HEK293 (cell line): ENCODE measurements around the gene PDIA4.

ENCODE experiments used
- CTCF ChIA-PET: fragments of 350-600 bp; formaldehyde crosslinking; extraction: SDS; loops from one replicate; lab custom pipeline; 2021; ENCODE audit warnings: antibody characterized with exemption; lab: Yijun Ruan, JAX
- POLR2A ChIA-PET: fragments of 300-600 bp; formaldehyde crosslinking; extraction: SDS; loops from one replicate; lab custom pipeline; 2020; ENCODE audit warnings: antibody characterized with exemption, inconsistent platforms; lab: Yijun Ruan, JAX
- H3K27ac ChIP-seq: fragments of 200-500 bp; sonication (Bioruptor generic); 2 replicates; pipeline ENCODE4 v1.5.1; 2014; ENCODE audit warnings: low read depth, low read length, control low read depth, inconsistent platforms; ENCODE audit errors: extremely low read depth
- H3K36me3 ChIP-seq, 2 experiments: fragments of 200-500 bp in 1 of 2; sonication (Bioruptor generic) in 1 of 2; 1 replicate in 1 of 2; 2 replicates in 1 of 2; pipeline ENCODE4 v1.5.1; 2014 to 2017; ENCODE audit warnings: inconsistent platforms in 2 of 2, low read length in 2 of 2; ENCODE audit not compliant: control insufficient read depth in 2 of 2, insufficient read depth in 1 of 2
- H3K4me1 ChIP-seq: fragments of 200-500 bp; sonication (Bioruptor generic); 2 replicates; pipeline ENCODE4 v1.5.1; 2014; ENCODE audit warnings: mild to moderate bottlenecking, low read length, inconsistent platforms; ENCODE audit not compliant: control insufficient read depth, insufficient read depth
- H3K4me3 ChIP-seq: 2 replicates; pipeline ENCODE4 v1.5.1; 2011; ENCODE audit warnings: low read depth, mild to moderate bottlenecking, control low read depth, low read length, moderate library complexity
- H3K9me3 ChIP-seq: fragments of 200-500 bp; sonication (Bioruptor generic); 2 replicates; pipeline ENCODE4 v1.5.1; 2014; ENCODE audit warnings: low read depth, low read length, inconsistent platforms; ENCODE audit not compliant: control insufficient read depth, insufficient read depth
- HOXC10 ChIP-seq: sonication (generic); formaldehyde crosslinking; IDR thresholded peaks from 2 replicates; pipeline ENCODE4 v1.8.1; 2023; ENCODE audit warnings: mild to moderate bottlenecking, missing genetic modification reagents
- KLF9 ChIP-seq: fragments of 450-650 bp; formaldehyde crosslinking; IDR thresholded peaks from 2 replicates; pipeline ENCODE4 v1.5.1; 2016; ENCODE audit warnings: missing biosample characterization, missing genetic modification characterization, low read depth
- OVOL3 ChIP-seq: fragments of 450-650 bp; formaldehyde crosslinking; IDR thresholded peaks from 2 replicates; pipeline ENCODE4 v1.5.1; 2016; ENCODE audit warnings: missing biosample characterization, missing genetic modification characterization
- ZBTB1 ChIP-seq: fragments of 450-650 bp; formaldehyde crosslinking; IDR thresholded peaks from 2 replicates; pipeline ENCODE4 v1.5.1; 2016; ENCODE audit warnings: missing biosample characterization, missing genetic modification characterization
- ZNF140 ChIP-seq: fragments of 450-650 bp; formaldehyde crosslinking; IDR thresholded peaks from 2 replicates; pipeline ENCODE4 v1.5.1; 2016; ENCODE audit warnings: missing biosample characterization, missing genetic modification characterization
- ZNF2 ChIP-seq: fragments of 450-650 bp; formaldehyde crosslinking; IDR thresholded peaks from 2 replicates; pipeline ENCODE4 v1.5.1; 2016; ENCODE audit warnings: missing biosample characterization, missing genetic modification characterization
- ZNF394 ChIP-seq: fragments of 450-650 bp; formaldehyde crosslinking; IDR thresholded peaks from 2 replicates; pipeline ENCODE4 v1.5.1; 2016; ENCODE audit warnings: missing biosample characterization, missing genetic modification characterization, mild to moderate bottlenecking, moderate library complexity, borderline replicate concordance
- ZNF423 ChIP-seq: fragments of 450-650 bp; formaldehyde crosslinking; IDR thresholded peaks from 2 replicates; pipeline ENCODE4 v1.5.1; 2016; ENCODE audit warnings: missing biosample characterization, missing genetic modification characterization
- ZNF621 ChIP-seq: fragments of 450-650 bp; formaldehyde crosslinking; IDR thresholded peaks from 2 replicates; pipeline ENCODE4 v1.5.1; 2017; ENCODE audit warnings: missing biosample characterization, missing genetic modification characterization
- ZNF791 ChIP-seq: fragments of 450-650 bp; formaldehyde crosslinking; IDR thresholded peaks from 2 replicates; pipeline ENCODE4 v1.5.1; 2016; ENCODE audit warnings: missing biosample characterization, missing genetic modification characterization
- TF ChIP-seq, protein P1 (sequence below): fragments of 450-650 bp; formaldehyde crosslinking; IDR thresholded peaks from 2 replicates; pipeline ENCODE4 v1.5.1; 2016; ENCODE audit warnings: missing biosample characterization, missing genetic modification characterization
- TF ChIP-seq, protein P2 (sequence below): fragments of 450-650 bp; formaldehyde crosslinking; IDR thresholded peaks from 2 replicates; pipeline ENCODE4 v1.5.1; 2016; ENCODE audit warnings: missing biosample characterization, missing genetic modification characterization
- TF ChIP-seq, protein P3 (sequence below): fragments of 450-650 bp; formaldehyde crosslinking; IDR thresholded peaks from 2 replicates; pipeline ENCODE4 v1.5.1; 2016; ENCODE audit warnings: missing biosample characterization, missing genetic modification characterization
- TF ChIP-seq, protein P4 (sequence below): fragments of 450-650 bp; formaldehyde crosslinking; IDR thresholded peaks from 2 replicates; pipeline ENCODE4 v1.5.1; 2016; ENCODE audit warnings: missing biosample characterization, missing genetic modification characterization

The PDIA4 gene

DNA sequence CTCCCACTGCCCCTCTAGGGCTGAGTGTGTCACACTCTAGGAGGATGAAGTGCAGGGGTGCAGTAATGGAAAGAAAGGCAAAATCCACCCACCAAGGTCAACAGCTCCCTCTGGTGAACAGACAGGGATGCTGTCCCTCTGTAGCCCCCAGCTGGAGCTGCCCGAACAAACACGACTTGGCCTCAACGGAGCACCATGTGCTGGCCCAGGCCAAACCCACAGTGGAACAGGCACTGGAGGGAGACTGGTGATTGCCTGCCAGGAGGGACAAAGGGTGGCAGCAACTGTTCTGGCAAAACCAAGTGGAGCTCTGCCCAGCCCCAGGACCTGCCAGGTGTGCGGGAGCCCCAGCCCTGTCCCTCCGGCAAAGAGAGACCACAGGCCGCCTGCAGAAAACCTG lies 20.7 kb downstream of the PDIA4 start:
- POLR2A ChIA-PET: no interaction called here
- H3K27ac ChIP-seq: no peak overlapping the region
- peaks cover 10 to 98% of the 10 kb centered on the region in 2 experiments; a peak in 2 of 3 replicates for H3K36me3 ChIP-seq
- no peaks in the 10 kb centered on the region for H3K9me3 ChIP-seq
- no peaks in the 10 kb centered on the region for H3K4me1 ChIP-seq
- no peak overlapping the region for H3K4me3 ChIP-seq
- CTCF ChIA-PET: interaction anchor here (0.6 to 3.7 kb wide), 7 partner anchors 14 to 417 kb away, joined by 3 to 27 read pairs (median 4); partner anchors contain the start of gene C7orf33
- TF ChIP-seq, protein P1, sequence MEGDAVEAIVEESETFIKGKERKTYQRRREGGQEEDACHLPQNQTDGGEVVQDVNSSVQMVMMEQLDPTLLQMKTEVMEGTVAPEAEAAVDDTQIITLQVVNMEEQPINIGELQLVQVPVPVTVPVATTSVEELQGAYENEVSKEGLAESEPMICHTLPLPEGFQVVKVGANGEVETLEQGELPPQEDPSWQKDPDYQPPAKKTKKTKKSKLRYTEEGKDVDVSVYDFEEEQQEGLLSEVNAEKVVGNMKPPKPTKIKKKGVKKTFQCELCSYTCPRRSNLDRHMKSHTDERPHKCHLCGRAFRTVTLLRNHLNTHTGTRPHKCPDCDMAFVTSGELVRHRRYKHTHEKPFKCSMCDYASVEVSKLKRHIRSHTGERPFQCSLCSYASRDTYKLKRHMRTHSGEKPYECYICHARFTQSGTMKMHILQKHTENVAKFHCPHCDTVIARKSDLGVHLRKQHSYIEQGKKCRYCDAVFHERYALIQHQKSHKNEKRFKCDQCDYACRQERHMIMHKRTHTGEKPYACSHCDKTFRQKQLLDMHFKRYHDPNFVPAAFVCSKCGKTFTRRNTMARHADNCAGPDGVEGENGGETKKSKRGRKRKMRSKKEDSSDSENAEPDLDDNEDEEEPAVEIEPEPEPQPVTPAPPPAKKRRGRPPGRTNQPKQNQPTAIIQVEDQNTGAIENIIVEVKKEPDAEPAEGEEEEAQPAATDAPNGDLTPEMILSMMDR (tag by site-specific recombination): peak; percentile 49; the same call in 1 of the 2 replicates
- TF ChIP-seq ZNF423 (tag by site-specific recombination): no peak
- TF ChIP-seq, protein P2, sequence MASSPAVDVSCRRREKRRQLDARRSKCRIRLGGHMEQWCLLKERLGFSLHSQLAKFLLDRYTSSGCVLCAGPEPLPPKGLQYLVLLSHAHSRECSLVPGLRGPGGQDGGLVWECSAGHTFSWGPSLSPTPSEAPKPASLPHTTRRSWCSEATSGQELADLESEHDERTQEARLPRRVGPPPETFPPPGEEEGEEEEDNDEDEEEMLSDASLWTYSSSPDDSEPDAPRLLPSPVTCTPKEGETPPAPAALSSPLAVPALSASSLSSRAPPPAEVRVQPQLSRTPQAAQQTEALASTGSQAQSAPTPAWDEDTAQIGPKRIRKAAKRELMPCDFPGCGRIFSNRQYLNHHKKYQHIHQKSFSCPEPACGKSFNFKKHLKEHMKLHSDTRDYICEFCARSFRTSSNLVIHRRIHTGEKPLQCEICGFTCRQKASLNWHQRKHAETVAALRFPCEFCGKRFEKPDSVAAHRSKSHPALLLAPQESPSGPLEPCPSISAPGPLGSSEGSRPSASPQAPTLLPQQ: no peak
- TF ChIP-seq ZNF2: peak; percentile 50; the same call in 1 of the 2 replicates
- no peak for TF ChIP-seq OVOL3 (tag by site-specific recombination)
- no peak for TF ChIP-seq ZBTB1 (tag by site-specific recombination)
- TF ChIP-seq, all 188 proteins: peak for 2

DNA sequence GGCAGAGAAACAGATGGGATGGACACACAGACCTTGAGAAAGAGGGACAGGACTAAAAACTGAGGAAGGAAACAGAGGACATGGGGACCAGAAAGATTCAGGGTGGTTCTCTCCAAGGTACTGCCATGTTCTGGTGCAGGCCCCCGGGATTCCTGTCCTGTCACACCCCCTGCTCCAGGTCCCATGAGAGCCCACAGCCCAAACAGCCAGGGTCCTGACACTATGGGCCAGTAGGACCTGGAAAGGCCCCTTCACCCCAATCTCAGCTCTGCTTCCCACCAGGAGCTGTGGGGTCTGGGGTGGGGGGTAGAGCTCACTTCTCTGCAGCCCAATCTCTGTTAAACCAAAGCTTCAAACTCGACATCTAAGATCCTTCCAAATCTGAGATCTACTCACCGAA lies 21.2 kb downstream of the PDIA4 start:
- TF ChIP-seq, protein P3, sequence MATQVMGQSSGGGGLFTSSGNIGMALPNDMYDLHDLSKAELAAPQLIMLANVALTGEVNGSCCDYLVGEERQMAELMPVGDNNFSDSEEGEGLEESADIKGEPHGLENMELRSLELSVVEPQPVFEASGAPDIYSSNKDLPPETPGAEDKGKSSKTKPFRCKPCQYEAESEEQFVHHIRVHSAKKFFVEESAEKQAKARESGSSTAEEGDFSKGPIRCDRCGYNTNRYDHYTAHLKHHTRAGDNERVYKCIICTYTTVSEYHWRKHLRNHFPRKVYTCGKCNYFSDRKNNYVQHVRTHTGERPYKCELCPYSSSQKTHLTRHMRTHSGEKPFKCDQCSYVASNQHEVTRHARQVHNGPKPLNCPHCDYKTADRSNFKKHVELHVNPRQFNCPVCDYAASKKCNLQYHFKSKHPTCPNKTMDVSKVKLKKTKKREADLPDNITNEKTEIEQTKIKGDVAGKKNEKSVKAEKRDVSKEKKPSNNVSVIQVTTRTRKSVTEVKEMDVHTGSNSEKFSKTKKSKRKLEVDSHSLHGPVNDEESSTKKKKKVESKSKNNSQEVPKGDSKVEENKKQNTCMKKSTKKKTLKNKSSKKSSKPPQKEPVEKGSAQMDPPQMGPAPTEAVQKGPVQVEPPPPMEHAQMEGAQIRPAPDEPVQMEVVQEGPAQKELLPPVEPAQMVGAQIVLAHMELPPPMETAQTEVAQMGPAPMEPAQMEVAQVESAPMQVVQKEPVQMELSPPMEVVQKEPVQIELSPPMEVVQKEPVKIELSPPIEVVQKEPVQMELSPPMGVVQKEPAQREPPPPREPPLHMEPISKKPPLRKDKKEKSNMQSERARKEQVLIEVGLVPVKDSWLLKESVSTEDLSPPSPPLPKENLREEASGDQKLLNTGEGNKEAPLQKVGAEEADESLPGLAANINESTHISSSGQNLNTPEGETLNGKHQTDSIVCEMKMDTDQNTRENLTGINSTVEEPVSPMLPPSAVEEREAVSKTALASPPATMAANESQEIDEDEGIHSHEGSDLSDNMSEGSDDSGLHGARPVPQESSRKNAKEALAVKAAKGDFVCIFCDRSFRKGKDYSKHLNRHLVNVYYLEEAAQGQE (tag by site-specific recombination): 0 out of 2 replicates have a peak, but pooled peaks have one; percentile 26
- TF ChIP-seq ZNF621: no peak
- TF ChIP-seq, all 188 proteins: peak for 1
- H3K36me3 ChIP-seq: peaks cover 10 to 98% of the 10 kb centered on the region in 2 experiments; a peak in 2 of 3 replicates
- no peak overlapping the region for H3K27ac ChIP-seq
- H3K4me3 ChIP-seq: no peak overlapping the region
- ChIA-PET CTCF (interaction anchor here (0.6 to 3.7 kb wide), 8 partner anchors 11 to 84 kb away, joined by 3 to 27 read pairs (median 4); no protein-coding TSS in a partner anchor), POLR2A (no interaction called here)
- H3K4me1 ChIP-seq: no peaks in the 10 kb centered on the region
- H3K9me3 ChIP-seq: no peaks in the 10 kb centered on the region

DNA sequence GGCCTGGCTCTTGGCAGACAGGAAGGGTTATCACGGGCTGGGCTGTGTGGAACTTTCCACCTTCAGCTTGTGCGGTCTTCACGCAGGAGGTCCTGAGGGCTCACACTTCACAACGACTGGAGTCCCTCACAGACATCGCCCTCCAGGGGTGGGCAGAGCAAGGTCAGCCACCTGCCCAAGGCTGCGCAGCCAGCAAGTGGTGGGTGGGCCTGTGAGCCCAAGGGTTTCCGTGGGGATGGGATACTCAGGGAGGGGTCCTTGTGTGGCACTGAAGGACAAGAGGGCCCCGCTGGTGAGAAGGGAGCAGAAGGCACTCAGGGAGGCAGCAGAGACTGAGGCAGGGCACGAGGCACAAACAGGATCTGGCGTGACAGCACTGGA lies 22.0 kb downstream of the PDIA4 start:
- Histone ChIP-seq H3K36me3 (peaks cover 10 to 98% of the 10 kb centered on the region in 2 experiments; a peak in 2 of 3 replicates), H3K9me3 (no peaks in the 10 kb centered on the region), H3K4me3 (no peak overlapping the region), H3K27ac (no peak overlapping the region), H3K4me1 (no peaks in the 10 kb centered on the region)
- TF ChIP-seq ZNF394 (tag by site-specific recombination) (no peak), ZNF140 (no peak), HOXC10 (CRISPR knock-in tag) (no peak), KLF9 (no peak), ZNF791 (tag by site-specific recombination) (no peak)
- TF ChIP-seq, protein P4, sequence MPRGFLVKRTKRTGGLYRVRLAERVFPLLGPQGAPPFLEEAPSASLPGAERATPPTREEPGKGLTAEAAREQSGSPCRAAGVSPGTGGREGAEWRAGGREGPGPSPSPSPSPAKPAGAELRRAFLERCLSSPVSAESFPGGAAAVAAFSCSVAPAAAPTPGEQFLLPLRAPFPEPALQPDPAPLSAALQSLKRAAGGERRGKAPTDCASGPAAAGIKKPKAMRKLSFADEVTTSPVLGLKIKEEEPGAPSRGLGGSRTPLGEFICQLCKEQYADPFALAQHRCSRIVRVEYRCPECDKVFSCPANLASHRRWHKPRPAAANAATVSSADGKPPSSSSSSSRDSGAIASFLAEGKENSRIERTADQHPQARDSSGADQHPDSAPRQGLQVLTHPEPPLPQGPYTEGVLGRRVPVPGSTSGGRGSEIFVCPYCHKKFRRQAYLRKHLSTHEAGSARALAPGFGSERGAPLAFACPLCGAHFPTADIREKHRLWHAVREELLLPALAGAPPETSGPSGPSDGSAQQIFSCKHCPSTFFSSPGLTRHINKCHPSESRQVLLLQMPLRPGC: no peak
- CTCF ChIA-PET: interaction anchor here (0.6 to 3.7 kb wide), 11 partner anchors 10 to 303 kb away, joined by 3 to 27 read pairs (median 4); no protein-coding TSS in a partner anchor
- POLR2A ChIA-PET: no interaction called here
